Lung (tissue), 12 donors: ENCODE results near the gene SMARCA2. TPM values are rescaled to one million over a fixed set of nuclear protein-coding genes. Genes with fewer than 3 reads are reported as not detected.

Source experiments
- ATAC-seq: fragments of 200-7000 bp; cut with Tn5 transposase; one replicate; pipeline ENCODE4 v1.9.1; 2020; ENCODE audit warnings: moderate number of reproducible peaks; ENCODE audit not compliant: insufficient read depth, low FRiP score
- DNase-seq, 3 donors: peaks; one replicate each; pipeline ENCODE4 v3.0.0-alpha.2; 2013 to 2017
- H3K27ac ChIP-seq, 2 donors: one replicate each; pipeline ENCODE4 v1.5.1; 2013; ENCODE audit warnings: mild to moderate bottlenecking in 2 of 2, moderate library complexity in 2 of 2, control low read depth in 1 of 2, inconsistent platforms in 1 of 2, low read depth in 1 of 2, low read length in 1 of 2
- H3K27me3 ChIP-seq, 3 donors: one replicate each; pipeline ENCODE4 v1.5.1; 2013; ENCODE audit warnings: low read length in 2 of 3; ENCODE audit not compliant: control insufficient read depth in 3 of 3, insufficient read depth in 3 of 3
- H3K36me3 ChIP-seq, 4 donors: one replicate each; pipeline ENCODE4 v1.5.1; 2013; ENCODE audit warnings: low read length in 4 of 4, mild to moderate bottlenecking in 1 of 4, moderate library complexity in 1 of 4; ENCODE audit not compliant: control insufficient read depth in 4 of 4, insufficient read depth in 4 of 4
- H3K4me1 ChIP-seq, 5 donors: one replicate each; pipeline ENCODE4 v1.5.1; 2013; ENCODE audit warnings: low read length in 5 of 5, mild to moderate bottlenecking in 2 of 5, moderate library complexity in 1 of 5; ENCODE audit not compliant: control insufficient read depth in 5 of 5, insufficient read depth in 5 of 5
- H3K4me3 ChIP-seq: one replicate; pipeline ENCODE4 v1.5.1; 2013; ENCODE audit warnings: mild to moderate bottlenecking, control low read depth, moderate library complexity
- H3K9ac ChIP-seq, 2 donors: one replicate each; pipeline ENCODE4 v1.5.1; 2013; ENCODE audit warnings: low read length in 2 of 2, control low read depth in 1 of 2; ENCODE audit not compliant: insufficient read depth in 1 of 2
- H3K9me3 ChIP-seq, 4 donors: one replicate each; pipeline ENCODE4 v1.5.1; 2013; ENCODE audit warnings: low read length in 3 of 4, mild to moderate bottlenecking in 1 of 4, moderate library complexity in 1 of 4; ENCODE audit not compliant: control insufficient read depth in 4 of 4, insufficient read depth in 3 of 4
- CTCF ChIP-seq: IDR thresholded peaks from 2 replicates; pipeline ENCODE4 v1.5.1; 2012; ENCODE audit warnings: mild to moderate bottlenecking; ENCODE audit errors: control extremely low read depth, extremely low read depth
- WGBS, 2 donors: extraction: QIAGEN DNeasy Blood & Tissue Kit; methylation state at CpG; one replicate each; pipeline ENCODE4 v1.1.7; 2013; 5-methylcytosine and 5-hydroxymethylcytosine counted together
- polyA plus RNA-seq, 2 donors: library from polyadenylated mRNA; stranded (reverse); fragments of 200-250 nt; gene quantifications; one replicate each; pipeline ENCODE4 v1.2.1, GENCODE V29; 2013
- total RNA-seq, 2 donors: library from RNA; depleted of rRNA in 1 of 2; stranded (reverse); fragments of >200 nt in 1 of 2; gene quantifications; one replicate each; pipeline ENCODE4 v1.2.1, GENCODE V29; 2014 to 2021
- donor health status: control.
- donor health status: control.
- donor health status: Bipolar disorder and iron deficiency.
- donor health status: healthy.
- donor health status: DM: yes; HTN: yes; CAD: no.

SMARCA2 gene
- total and polyA plus RNA-seq, 4 donors: 30.0 to 196 (median 80.2) TPM

- WGBS, 2 donors: 87 to 93% methylated on average over 6 of the region's 6 CpGs
- no peak for TF ChIP-seq CTCF
- peaks cover 15 to 31% (median 23%) of the 10 kb centered on the region in 4 donors for H3K36me3 ChIP-seq
- DNase-seq (no peak), ATAC-seq (no peak)
- peaks cover 0 to 11% (median 4%) of the 10 kb centered on the region in 5 donors for H3K4me1 ChIP-seq
- no peaks in the 10 kb centered on the region for H3K27me3 ChIP-seq
- H3K9ac ChIP-seq: no peak overlapping the region
- no peaks in the 10 kb centered on the region for H3K9me3 ChIP-seq
- H3K4me3 ChIP-seq: no peak overlapping the region
- H3K27ac ChIP-seq: no peak overlapping the region
Observed at GRCh38 chr9:2055203-2055658, 40.1 kb downstream of the SMARCA2 start.

- ATAC-seq: no peak
- Histone ChIP-seq H3K9me3 (no peaks in the 10 kb centered on the region), H3K36me3 (peaks cover 19 to 60% (median 41%) of the 10 kb centered on the region in 4 donors), H3K27me3 (no peaks in the 10 kb centered on the region), H3K27ac (no peak overlapping the region), H3K4me3 (no peak overlapping the region), H3K4me1 (peaks cover 0 to 9% (median 5%) of the 10 kb centered on the region in 5 donors), H3K9ac (no peak overlapping the region)
- TF ChIP-seq CTCF: no peak
- no peak for DNase-seq
- WGBS, 2 donors: 86 to 91% methylated on average over 5 of the region's 5 CpGs
Observed at GRCh38 chr9:2059274-2059929, 44.3 kb downstream of the SMARCA2 start.

GRCh38 chr9:2060424-2060823 lies 45.3 kb downstream of the SMARCA2 start:
- peak; percentile 60 to 90 (median 82) for DNase-seq
- H3K36me3 ChIP-seq: peaks cover 17 to 59% (median 41%) of the 10 kb centered on the region in 4 donors
- no peak overlapping the region for H3K4me3 ChIP-seq
- H3K9me3 ChIP-seq: no peaks in the 10 kb centered on the region
- H3K9ac ChIP-seq: no peak overlapping the region
- no peak for ATAC-seq
- peaks cover 0 to 13% (median 4%) of the 10 kb centered on the region in 5 donors for H3K4me1 ChIP-seq
- H3K27ac ChIP-seq: no peak overlapping the region
- no peak for TF ChIP-seq CTCF
- 87 to 90% methylated on average over 4 of the region's 4 CpGs for WGBS, 2 donors
- H3K27me3 ChIP-seq: no peaks in the 10 kb centered on the region
